ENCODE measurements around the gene HSD17B12. TPM values are rescaled to one million over a fixed set of nuclear protein-coding genes. Genes with fewer than 3 reads are reported as not detected.

The HSD17B12 gene
- total and polyA plus RNA-seq, 2 of the 8 experiments (the other 6 are each of a cell fraction or from before 2014, with no cell fraction given) = 46.0 to 121 TPM

DNA sequence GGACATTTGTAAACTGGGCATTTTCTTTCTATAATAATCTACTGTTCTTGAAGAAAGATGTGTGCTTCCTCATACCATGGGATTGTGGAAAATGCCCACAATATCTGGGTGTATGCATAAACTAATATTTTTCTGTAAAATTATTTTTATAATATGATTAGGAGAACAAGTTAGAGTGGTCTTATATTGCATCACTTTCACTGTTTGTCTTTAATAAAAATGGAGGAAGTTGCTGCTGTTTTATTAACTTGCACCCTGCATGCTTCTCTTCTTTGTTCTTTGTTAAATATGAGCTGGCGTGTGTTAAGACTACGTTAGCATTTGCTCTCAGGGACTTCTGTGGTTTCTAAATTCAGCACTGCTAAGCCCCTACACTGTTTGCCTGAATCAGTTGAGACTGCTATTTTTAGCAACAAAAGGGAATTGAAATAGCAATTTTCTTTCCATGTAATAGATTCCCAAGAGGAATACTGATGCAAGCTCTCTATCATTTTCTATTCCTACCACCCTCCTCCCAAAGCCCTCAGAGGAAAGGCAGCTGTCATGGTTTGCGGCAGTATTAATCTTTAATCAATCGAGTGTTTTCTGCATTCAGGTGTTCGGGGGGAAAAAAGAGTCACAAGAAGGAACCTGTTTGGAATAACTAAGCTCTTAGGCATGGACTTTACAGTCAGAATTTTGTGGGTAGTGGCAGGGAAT is 56.1 kb downstream of the HSD17B12 start (continued):
- TF ChIP-seq, protein P1, sequence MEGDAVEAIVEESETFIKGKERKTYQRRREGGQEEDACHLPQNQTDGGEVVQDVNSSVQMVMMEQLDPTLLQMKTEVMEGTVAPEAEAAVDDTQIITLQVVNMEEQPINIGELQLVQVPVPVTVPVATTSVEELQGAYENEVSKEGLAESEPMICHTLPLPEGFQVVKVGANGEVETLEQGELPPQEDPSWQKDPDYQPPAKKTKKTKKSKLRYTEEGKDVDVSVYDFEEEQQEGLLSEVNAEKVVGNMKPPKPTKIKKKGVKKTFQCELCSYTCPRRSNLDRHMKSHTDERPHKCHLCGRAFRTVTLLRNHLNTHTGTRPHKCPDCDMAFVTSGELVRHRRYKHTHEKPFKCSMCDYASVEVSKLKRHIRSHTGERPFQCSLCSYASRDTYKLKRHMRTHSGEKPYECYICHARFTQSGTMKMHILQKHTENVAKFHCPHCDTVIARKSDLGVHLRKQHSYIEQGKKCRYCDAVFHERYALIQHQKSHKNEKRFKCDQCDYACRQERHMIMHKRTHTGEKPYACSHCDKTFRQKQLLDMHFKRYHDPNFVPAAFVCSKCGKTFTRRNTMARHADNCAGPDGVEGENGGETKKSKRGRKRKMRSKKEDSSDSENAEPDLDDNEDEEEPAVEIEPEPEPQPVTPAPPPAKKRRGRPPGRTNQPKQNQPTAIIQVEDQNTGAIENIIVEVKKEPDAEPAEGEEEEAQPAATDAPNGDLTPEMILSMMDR (IDR thresholded peaks at IDR 0.05; ENCODE audit: control extremely low read depth in 1 of 3, insufficient read depth in 1 of 3, low read depth in 1 of 3, low read length in 3 of 3) = no peak
- TF ChIP-seq ZNF274 (IDR thresholded peaks at IDR 0.05; ENCODE audit: borderline replicate concordance, extremely low read depth, low read length) (no peak), SP4 (IDR thresholded peaks at IDR 0.05; ENCODE audit: low read length) (no peak), ATF2 (IDR thresholded peaks at IDR 0.05; ENCODE audit: low read length) (no peak), SRF (IDR thresholded peaks at IDR 0.05; ENCODE audit: low read depth, low read length) (no peak), ASH2L (IDR thresholded peaks at IDR 0.05; ENCODE audit: low read length) (no peak), BACH1 (IDR thresholded peaks at IDR 0.05; ENCODE audit: low read length) (no peak), SIX5 (IDR thresholded peaks at IDR 0.05; ENCODE audit: low read depth, low read length) (no peak)

Data from H1 (cell line).